GM19351 (cell line): Measurements from ENCODE around the gene L3MBTL3.
A peak's percentile ranks its signal among the peaks of the same experiment; 100 is the strongest.

ENCODE experiments used
- ATAC-seq: cut with Tn5 transposase; IDR thresholded peaks from one replicate; pipeline ENCODE4 v1.9.1; 2021; ENCODE audit warnings: mild to moderate bottlenecking, moderate library complexity; ENCODE audit not compliant: unreplicated experiment

L3MBTL3 gene

DNA sequence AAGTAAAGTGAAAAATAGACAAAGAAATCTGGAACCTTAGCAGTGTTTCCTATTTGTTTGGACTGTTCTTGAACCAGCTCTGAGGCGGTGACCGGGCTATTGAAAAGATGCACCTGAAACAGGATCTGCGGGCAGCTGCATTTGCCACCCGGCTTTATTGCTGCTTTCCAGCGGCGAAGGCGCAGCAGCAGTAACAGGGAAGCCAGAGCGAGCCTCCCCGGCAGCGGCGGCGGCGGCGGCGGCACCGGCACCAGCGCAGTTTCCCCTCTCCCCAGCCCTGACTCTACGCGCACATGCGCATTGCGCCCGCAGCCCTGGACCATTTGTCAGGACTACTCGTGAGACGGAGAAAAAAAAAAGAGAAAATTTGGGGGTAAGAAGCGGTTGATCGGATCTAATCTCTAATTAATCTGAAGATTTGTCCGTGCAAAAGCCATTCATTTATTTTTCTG, at the start of gene L3MBTL3:
Gene L3MBTL3 (plus strand): TSS at position 290 of the 452 bp plus-strand sequence. CDS start 24,119 bp downstream, outside the sequence.
- ATAC-seq, result peak; percentile 67

DNA sequence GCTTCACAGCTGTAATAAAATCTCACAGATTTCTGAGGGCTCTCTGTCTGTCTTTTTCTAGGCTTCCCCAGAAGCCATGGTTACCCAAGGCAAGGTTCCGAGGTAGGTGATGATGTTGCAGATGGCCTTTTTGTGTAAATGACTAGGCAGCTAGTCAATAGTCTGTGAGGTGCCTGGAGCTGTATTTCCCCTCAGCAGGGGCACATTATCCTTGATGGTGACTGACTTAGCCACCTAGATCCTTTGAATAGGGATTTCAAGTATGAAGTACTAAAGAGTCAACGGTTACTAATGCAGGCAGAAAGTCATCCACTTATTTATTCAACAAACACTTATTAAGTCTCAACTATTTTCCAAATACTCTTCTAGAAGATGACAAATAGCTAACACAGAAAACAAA, 49.3 kb upstream of the L3MBTL3 start:
- no peak for ATAC-seq

DNA sequence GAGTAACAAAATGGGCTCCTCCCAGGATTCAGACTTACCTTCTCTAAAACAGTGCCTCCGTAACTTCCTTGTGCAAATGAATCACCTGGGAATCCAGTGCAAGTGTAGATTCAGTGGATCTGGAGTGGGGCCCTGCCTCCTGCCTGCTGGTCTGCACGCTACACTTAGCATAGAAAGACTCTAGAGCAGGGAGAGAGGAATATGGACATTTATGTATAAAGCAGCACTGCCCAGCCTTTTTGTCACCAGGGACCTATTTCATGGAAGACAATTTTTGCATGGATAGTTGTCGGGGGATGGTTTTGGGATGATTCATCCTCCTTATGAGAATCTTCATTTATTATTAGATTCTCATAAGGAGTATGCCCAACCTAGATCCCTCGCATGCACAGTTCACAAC, 42.3 kb upstream of the L3MBTL3 start:
- ATAC-seq, result no peak

DNA sequence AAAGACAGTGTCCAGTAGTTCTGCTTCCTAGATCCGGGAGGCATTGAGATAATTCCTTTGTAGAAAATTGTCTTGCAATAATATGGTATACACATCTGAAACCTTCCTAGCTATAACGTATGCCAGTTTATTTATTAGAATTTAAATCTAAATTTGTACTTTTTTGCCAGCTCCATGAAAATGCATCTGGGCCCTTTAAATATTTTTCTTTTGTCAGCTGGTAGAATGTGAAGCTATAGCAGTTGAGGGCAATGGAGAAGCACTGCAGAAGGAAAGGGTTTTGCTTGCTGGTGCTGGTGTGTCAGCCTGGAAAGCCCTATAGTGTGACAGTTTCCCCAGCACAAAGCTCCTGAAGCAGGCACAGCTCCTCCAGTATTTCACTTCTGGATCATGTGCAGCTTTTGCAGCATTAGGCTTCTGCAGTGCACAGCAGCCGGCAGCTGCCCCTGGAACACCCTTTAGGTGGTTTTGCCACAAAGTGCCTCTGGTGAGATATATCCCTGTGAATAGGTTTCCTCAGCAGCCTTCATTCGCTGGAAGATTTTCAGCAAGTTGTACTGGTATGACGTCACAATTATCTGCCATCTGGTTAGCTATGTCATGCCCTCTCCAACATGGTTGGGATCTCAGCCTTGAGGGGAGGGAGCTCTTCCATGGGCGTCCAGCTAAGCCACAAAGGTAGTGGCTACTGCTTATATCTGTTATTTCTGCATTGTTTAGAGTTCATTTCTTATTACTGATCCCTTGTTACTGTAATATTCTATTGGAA, 40.0 kb upstream of the L3MBTL3 start:
- no peak for ATAC-seq

DNA sequence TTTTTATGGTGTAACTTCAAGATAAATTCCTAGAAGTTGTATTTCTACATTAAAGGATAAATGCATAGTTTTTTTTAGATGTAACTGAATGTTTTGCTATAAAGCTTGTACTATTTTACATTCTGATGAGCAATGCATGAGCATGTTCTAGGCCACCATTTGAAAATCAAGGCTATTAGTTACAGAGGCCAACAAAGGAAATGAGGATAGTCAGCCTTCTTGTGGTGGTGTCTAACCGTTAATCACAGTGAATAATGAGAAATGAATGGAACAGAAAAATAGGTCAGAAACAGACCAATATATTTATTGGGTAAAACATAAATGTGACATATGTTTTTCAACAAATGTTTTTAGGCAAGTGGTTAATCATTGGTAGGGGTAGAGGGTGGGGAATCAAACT, 37.6 kb upstream of the L3MBTL3 start:
- ATAC-seq, result no peak

DNA sequence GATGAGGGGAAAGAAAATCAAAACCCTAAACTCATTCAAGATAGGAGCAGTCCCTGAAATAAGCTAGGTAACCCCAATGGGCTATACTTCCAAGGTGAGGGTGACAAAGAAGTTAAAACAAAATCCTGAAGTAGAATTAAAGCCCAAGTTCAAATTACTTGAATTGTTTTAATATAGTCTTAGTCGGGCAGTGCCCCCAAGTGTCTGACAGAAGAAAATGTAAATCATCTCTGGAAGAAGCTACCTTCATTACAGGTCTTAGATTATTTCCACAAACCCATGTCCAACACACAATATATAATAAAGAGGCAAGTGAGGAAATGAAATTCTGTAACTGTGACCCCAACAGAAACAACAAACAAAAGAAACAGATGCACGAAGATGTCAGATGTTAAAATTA, 36.8 kb upstream of the L3MBTL3 start:
- no peak for ATAC-seq

DNA sequence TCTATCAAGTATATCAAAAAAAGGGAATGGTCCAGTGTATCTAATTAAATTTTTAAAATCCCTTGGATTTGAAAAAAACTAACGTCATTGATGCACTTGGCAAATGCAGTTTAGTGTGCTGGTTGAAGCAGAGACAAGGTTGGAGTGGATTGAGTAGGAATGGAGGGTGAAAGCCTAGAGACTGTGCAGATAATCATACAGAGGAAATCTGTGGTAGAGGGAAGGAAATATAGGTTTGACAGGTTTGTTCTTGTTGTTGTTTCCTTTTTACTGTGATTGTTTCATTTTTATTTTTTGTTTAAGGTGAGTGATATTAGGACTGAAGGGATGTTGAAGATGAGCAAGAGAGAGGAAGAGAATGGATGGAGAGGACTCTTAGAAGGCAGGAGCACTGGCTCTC, 29.0 kb upstream of the L3MBTL3 start:
- no peak for ATAC-seq

DNA sequence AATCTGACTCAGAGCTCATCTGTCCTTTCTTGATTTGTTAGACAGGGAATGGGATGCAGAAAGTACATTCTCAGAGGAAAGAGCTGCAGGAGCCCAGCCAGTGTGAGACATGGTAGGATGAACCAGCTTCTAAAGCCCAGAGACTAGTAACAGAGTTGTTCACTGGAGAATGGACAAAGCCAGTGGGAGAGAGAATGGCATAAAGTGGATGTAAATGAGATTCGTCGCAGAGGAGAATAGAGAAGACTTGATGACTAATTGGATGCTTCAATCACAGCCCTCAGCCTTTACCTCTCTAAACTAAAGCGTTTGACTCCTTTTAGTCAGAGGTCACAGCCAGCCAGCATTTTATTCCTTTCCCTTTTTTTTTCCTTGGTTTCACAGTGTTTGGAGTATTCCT, 25.5 kb upstream of the L3MBTL3 start:
- no peak for ATAC-seq

DNA sequence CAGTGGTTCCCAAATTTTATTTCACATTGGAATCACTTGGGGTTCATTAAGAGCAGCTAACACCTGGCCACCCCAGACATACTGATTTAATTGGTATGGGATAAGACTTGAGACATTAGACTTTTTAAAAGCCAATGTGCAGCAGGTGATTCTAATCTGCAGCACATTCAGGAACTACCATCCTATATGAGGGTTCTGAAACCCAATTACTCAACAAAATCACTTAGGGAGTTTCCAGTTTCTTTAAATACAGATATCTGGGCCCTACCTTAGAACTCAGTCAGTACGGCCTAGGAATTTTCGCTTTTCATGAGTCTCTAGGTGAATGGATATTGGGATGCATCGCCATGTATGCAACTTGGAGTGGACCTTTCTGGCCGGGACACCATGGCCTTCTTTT, 24.0 kb upstream of the L3MBTL3 start:
- no peak for ATAC-seq

DNA sequence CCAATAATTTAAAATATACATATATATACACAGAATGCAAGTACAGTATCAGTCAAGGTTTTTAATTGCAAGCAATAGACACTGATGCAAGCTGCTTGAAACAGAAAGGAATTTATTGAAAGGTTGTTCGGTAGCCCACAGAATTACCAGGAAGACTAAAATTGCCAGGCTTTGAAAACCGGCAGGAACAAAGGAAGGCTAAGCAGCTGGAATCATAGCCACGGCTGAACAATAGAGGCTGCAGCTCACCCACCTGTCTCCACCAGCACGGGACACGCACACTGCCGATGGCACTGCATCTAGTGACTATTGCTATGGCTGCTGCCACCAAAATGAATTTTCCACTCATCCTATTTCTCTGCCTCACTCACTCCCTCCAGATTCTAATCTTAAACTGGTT, 22.0 kb upstream of the L3MBTL3 start:
- ATAC-seq, result no peak

DNA sequence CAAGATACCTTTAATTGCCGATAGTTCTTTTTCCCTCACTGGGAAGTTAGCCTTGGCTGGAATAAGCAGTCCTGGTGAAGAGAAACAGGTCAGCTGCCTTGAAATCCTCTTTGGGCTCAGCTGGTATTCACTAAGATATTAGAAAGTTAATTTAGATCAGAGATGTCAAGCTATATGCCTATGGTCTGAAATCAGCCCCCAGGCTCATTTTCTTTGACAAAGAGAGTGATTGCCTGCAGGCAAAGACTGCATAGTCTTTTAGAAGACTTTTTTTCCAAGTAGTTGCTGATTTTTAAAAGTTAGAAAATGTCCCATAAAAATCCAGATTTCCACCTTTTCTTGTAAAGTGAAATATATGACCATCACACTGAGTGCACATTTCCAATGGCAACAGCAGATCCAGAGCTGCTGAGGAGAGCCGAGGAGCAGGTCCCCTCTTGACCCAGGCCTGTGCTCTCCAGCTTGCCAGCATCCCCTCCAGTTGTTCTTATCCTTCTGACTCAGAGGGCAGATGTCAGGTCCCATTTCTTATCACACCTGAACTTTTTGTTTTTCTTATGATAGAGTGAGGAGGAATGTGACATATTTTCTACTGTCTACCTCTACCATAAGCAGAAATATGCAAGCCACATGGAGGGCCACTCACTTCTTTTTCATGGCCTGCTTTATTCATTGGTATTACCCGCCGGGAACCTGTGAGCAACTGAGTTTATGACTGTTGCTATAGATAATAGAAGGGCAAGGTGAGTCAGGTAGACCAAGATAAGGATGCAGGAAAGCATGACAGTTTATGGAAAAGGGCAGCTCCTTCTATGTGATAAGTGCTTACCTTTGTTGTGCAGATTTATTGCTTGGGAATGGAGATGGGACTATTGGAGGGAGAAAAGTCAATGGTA, 17.6 kb upstream of the L3MBTL3 start:
- no peak for ATAC-seq

DNA sequence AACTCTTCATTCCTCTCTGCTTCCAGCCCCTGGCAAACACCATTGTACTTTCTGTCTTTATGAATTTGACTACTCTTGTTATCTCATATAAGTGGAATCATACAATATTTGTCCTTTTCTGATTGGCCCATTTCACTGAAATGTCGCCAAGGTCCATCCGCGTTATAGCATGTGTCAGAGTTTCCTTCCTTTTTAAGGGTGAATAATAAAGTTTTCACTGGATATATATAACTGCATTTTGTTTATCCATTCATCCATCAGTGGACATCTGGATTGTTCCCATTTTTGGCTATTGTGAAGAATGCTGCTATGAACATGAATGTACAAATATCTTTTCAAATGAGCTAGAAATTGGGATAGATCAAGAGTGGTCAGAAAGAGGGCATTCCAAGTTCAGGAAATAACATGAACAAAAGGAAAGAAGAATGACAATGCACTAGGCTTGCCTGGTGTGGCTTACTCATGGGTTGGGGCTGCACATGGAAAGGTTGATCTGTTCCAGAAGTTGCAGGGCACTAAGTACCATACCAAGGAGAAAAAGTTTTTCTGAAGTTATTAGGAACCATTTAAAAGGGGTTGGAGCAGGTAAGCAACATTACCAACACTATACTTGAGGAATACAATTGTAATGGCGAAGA, 10.0 kb upstream of the L3MBTL3 start:
- no peak for ATAC-seq

DNA sequence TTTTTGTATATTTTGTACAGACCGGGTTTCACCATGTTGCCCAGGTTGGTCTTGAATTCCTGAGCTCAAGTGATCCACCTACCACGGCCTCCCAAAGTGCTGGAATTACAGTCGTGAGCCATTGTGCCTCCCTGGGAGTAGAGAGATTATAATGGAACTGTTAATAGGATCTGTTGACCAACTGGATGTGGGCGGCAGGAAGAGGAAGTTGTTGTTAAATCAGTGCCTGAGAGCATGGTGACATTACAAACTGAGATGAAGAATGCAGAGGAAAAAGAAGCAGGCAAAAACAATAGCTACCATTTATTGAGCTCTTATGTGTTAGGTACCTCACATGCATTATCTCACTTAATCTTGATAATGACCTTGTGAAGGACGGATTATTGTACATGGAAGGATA, 9.2 kb upstream of the L3MBTL3 start:
- ATAC-seq, result no peak

DNA sequence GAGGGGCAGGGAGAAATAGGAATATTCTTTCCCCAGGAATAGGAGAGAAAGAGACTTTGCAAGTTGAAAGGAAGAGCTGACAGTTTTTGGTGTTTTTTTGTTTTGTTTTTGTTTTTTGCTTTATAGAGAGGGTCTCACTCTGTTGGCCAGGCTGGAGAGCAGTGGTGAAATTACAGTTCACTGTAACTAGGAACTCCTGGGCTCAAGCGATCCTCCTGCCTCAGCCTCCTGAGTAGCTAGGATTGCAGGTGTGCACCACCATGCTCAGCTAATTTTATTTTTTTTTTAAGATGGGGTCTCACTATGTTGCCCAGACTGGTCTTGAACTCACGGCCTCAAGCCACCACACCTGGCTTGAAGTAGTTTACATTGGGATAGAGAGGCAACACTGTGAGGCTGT, 8.0 kb upstream of the L3MBTL3 start:
- no peak for ATAC-seq

DNA sequence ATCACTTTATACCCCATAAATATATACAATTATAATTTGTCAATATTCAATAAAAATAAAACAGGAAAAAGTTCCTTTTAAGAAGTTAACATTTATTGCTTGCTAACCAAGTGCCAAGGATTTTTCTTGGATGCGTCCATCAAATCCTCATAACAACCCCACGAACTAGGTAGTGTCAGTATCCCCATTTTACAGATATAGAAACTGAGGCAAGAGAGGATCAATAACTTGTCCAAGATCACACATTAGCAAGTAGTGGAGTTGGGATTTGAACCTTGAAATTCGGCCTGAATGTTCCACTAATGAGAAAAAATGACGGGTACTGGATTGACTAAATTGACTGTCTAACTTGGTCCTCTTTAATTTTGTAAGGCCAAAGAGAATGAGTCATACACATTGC, 5.7 kb upstream of the L3MBTL3 start:
- no peak for ATAC-seq

DNA sequence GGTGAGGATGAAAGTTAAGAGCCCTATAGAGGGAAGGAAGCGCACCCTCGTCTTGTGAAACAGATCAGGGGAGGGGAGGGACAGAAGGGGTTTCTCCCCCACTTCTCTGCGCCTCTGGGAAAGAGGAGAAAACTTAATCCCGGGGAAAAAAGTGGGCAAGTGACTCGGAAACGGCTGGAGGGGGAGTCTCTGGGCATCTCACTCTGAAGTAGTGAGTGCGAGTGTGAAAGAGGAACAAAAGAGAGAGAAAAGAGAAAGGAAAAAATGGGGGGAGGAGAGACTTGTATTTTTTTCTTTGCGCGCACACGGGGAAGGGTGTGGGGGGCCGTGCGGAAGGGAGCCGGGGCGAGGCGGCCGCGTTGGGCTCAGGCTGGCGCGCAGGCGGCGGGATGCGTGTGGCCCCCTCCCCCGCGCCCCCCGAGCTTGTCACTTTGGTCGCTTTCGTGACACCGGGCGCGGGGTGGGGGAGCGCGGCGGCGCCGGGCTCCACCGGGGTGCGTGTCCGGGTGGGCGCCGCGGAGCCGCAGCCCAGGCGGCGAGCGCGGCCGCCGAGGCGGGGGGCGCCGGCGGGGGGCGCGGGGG, 454 bp downstream of the L3MBTL3 start:
- ATAC-seq, result peak; percentile 28

DNA sequence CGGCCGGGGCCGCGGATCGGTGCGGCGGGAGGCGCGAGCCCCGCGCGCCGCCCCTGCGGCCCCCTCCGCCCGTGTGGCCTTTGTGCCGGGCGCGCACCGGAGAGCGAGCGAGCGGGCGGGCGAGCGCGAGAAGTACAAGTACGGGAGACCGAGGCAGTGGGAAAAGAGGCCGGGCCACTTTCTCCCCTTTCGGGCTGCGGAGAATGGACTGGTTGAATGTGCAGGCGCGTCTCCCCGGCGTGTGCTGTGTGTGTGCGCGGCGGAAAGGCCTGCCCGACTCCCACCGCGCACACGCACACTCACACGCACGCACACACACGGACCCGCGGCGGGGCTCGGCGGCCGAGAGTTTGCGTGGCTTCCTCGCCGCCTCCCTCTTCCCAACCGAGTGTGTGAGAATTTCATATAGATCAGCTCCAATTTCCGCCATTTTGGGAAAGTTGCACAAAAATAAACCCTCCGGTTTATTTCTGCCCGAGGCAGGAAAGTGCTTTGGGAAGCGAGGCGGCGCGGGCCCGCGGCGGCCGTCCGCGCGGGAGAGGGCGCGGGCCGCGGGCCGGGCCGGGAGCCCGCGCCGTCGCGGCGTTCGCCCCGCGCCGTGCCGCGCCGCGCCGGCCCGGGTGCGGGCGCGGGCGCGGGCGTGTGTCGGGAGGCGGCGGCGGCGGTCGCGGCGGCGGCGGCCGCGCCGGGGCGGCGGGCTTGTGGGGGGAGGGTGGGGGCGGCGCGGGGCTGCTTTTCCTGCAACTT, 1.1 kb downstream of the L3MBTL3 start:
- ATAC-seq, result peak; percentile 17

DNA sequence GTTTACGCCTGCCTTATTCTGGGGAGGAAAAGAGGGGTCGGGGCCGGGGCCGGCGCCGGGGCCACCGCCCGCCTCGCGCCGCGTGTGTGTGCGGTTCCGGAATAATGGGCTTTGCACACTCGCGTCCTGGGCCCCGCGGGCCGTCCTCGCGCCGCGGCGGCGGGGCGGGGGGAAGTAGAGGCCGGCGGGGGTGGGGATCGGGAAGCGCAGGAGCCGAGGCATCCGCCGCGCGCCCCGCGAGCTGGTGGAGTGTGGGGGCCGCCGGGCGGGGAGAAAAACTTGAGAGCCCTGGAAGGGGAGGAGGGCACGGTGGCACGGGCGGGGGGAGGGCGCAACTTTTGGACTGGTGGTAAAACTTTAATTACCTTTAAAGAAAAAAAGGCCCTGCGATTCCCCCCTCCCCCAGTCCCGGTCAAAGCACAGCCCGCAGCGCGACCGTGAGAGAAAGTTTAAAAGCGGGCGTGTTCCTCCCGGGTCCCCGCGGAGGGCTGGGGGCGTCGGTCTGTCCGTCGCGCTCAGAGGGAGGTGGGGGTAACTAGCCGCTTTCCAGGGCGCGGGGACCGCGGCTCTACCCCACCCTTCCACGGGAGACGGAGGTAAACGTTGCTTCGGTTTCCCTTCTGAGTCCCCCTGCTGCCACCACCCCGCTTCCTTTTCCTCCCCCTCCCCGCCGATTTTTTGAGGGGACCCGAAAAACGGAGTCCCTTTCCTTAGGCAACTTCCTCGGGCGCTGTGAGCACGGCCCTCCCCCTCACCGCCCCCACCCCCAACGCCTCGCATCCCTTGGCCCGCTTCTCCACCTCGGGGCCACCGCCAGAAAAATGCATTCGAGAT, 1.9 kb downstream of the L3MBTL3 start:
- no peak for ATAC-seq

DNA sequence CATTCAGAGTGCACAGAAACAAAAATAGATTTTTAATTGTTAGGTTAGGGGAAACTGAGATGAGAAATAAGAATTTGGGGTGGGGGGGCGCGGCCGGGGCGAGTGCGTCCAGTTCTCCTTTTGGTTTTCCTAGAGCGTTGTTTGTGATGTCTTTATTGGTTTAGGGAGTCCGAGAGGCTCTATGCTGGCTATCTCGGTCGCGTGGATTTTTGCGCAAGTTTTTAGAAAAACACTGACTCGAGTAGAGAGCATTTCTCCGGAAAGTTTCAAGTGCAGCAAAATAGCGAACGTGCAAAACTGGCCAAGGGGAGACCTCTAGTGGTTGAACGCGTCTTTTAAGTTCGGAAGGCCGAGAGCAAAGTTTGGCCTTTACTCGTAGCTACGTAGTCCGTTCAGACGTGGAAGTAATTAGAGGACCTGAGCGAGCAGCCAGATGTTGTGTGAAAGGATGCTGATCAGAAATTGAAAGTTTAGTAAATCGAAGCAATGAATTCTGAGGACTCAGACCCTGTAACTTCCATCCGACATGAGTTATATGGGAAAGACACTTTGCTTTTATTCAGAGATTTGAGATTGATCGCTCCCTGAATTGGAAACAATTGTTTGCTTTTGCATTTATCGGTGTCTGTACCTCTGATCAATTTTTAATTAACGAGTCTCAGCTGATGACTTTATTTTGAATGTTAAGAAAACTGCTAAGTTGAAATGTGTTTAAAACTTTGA, 2.7 kb downstream of the L3MBTL3 start:
- ATAC-seq, result peak; percentile 63
